ENCODE measurements around the gene REXO4.

Gene REXO4

GRCh38 chr9:133457233-133457632, 39.4 kb upstream of the REXO4 start:
- TF ChIP-seq CTCF (IDR thresholded peaks at IDR 0.05; ENCODE audit: extremely low read depth, insufficient read depth, missing control alignments) = no peak
- in situ Hi-C loops (cut with MboI; ENCODE audit: low pct_unique_long_range_greater_than_20kb, low sequenced_read_pairs, unreplicated experiment) = no loop called here
- no peak for DNase-seq (ENCODE audit: low spot score)

DNA sequence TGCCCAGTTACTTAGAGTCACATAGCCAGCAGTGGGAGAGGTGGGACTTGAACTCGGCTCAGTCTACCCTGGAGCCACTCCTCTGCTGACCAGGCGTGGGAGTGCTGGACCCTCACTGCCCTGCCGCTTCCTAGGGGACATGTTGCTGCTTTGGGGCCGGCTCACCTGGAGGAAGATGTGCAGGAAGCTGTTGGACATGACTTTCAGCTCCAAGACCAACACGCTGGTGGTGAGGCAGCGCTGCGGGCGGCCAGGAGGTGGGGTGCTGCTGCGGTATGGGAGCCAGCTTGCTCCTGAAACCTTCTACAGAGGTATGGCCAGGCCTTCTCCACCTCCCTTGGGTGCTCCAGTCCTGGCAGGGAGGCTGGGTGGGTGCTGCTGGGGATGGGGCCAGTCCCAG, 38.6 kb upstream of the REXO4 start:
- no peak for DNase-seq (ENCODE audit: low spot score)
- TF ChIP-seq CTCF (IDR thresholded peaks at IDR 0.05; ENCODE audit: extremely low read depth, insufficient read depth, missing control alignments) = no peak
- in situ Hi-C loops (cut with MboI; ENCODE audit: low pct_unique_long_range_greater_than_20kb, low sequenced_read_pairs, unreplicated experiment) = no loop called here

GRCh38 chr9:133455936-133456335, 38.1 kb upstream of the REXO4 start:
- in situ Hi-C loops (cut with MboI; ENCODE audit: low pct_unique_long_range_greater_than_20kb, low sequenced_read_pairs, unreplicated experiment) = no loop called here
- TF ChIP-seq CTCF (IDR thresholded peaks at IDR 0.05; ENCODE audit: extremely low read depth, insufficient read depth, missing control alignments) = no peak
- no peak for DNase-seq (ENCODE audit: low spot score)

- in situ Hi-C loops (cut with MboI; ENCODE audit: low pct_unique_long_range_greater_than_20kb, low sequenced_read_pairs, unreplicated experiment) = no loop called here
- TF ChIP-seq CTCF (IDR thresholded peaks at IDR 0.05; ENCODE audit: extremely low read depth, insufficient read depth, missing control alignments) = no peak
- DNase-seq (ENCODE audit: low spot score) = no peak
Measured at GRCh38 chr9:133454943-133455673, 37.3 kb upstream of the REXO4 start.

- no peak for DNase-seq (ENCODE audit: low spot score)
- in situ Hi-C loops (cut with MboI; ENCODE audit: low pct_unique_long_range_greater_than_20kb, low sequenced_read_pairs, unreplicated experiment) = no loop called here
- TF ChIP-seq CTCF (IDR thresholded peaks at IDR 0.05; ENCODE audit: extremely low read depth, insufficient read depth, missing control alignments) = no peak
Measured at GRCh38 chr9:133454325-133454724, 36.5 kb upstream of the REXO4 start.

DNA sequence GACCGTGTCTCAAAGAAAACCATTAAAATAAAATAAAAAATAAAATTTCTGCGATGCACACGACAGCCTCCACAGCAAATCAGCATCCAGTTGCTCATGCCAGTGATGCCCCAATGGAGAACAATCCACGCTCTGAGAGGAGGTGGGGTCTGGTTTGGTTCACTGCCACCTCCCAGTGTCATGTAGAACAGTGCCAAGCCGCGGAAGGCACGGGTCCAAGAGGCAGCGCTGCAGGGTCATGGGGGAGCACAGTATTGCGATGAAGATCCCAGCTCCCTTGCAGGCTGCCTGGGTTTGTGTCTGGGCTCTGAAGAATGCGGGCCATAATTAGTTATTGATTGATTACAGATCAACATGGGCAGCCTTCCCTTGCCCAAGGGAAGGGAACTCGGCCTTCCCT, 35.8 kb upstream of the REXO4 start:
- no peak for DNase-seq (ENCODE audit: low spot score)
- in situ Hi-C loops (cut with MboI; ENCODE audit: low pct_unique_long_range_greater_than_20kb, low sequenced_read_pairs, unreplicated experiment) = no loop called here
- no peak for TF ChIP-seq CTCF (IDR thresholded peaks at IDR 0.05; ENCODE audit: extremely low read depth, insufficient read depth, missing control alignments)
